HepG2 (cell line): ENCODE data around the gene FLYWCH1. TPM values are rescaled to one million over a fixed set of nuclear protein-coding genes. Genes with fewer than 3 reads are reported as not detected.
A peak's percentile ranks its signal among the peaks of the same experiment; 100 is the strongest.

Experiments
- AHR ChIP-seq: IDR thresholded peaks from 2 replicates; pipeline ENCODE4 v1.6.1; 2018; ENCODE audit warnings: missing genetic modification reagents, missing compliant biosample characterization
- CAMTA2 ChIP-seq: sonication (generic); formaldehyde crosslinking; IDR thresholded peaks from 2 replicates; pipeline ENCODE4 v1.4.0; 2020; ENCODE audit warnings: mild to moderate bottlenecking, missing genetic modification reagents, borderline replicate concordance
- ELF4 ChIP-seq: sonication (generic); formaldehyde crosslinking; IDR thresholded peaks from 2 replicates; pipeline ENCODE4 v1.5.0; 2020; ENCODE audit warnings: missing genetic modification reagents, mild to moderate bottlenecking, moderate library complexity, borderline replicate concordance
- GTF2F1 ChIP-seq: fragments of 150-350 bp; IDR thresholded peaks from 2 replicates; pipeline ENCODE4 v1.6.1; 2014; ENCODE audit warnings: low read length
- HMG20A ChIP-seq: IDR thresholded peaks from 2 replicates; pipeline ENCODE4 v1.6.1; 2016; ENCODE audit warnings: borderline replicate concordance
- IKZF5 ChIP-seq: IDR thresholded peaks from 2 replicates; pipeline ENCODE4 v1.6.1; 2018; ENCODE audit warnings: missing genetic modification reagents, mild to moderate bottlenecking, missing compliant biosample characterization
- KDM4B ChIP-seq: sonication (generic); formaldehyde crosslinking; IDR thresholded peaks from 2 replicates; pipeline ENCODE4 v1.4.0; 2020; ENCODE audit warnings: missing genetic modification reagents
- KLF12 ChIP-seq: sonication (generic); formaldehyde crosslinking; IDR thresholded peaks from 2 replicates; pipeline ENCODE4 v1.4.0; 2020; ENCODE audit warnings: missing genetic modification reagents, borderline replicate concordance
- MBNL3 ChIP-seq: fragments of 250-450 bp; sonication (Bioruptor Pico); conservative IDR thresholded peaks from 2 replicates; pipeline ENCODE4 v1.8.0; 2022; ENCODE audit warnings: mild to moderate bottlenecking, inconsistent platforms
- NCOA1 ChIP-seq: sonication (generic); formaldehyde crosslinking; IDR thresholded peaks from 2 replicates; pipeline ENCODE4 v1.9.0; 2021; ENCODE audit warnings: missing genetic modification reagents
- NR3C1 ChIP-seq: sonication (generic); formaldehyde crosslinking; IDR thresholded peaks from 2 replicates; pipeline ENCODE4 v1.4.0; 2020; ENCODE audit warnings: missing genetic modification reagents
- SALL1 ChIP-seq: sonication (generic); formaldehyde crosslinking; IDR thresholded peaks from 2 replicates; pipeline ENCODE4 v1.8.0; 2022; ENCODE audit warnings: mild to moderate bottlenecking, missing genetic modification reagents
- SMYD3 ChIP-seq: sonication (generic); formaldehyde crosslinking; IDR thresholded peaks from 2 replicates; pipeline ENCODE4 v1.8.1; 2023; ENCODE audit warnings: mild to moderate bottlenecking, missing genetic modification reagents
- SPEN ChIP-seq: sonication (generic); formaldehyde crosslinking; IDR thresholded peaks from 2 replicates; pipeline ENCODE4 v1.5.1; 2020; ENCODE audit warnings: low read depth, mild to moderate bottlenecking, missing genetic modification reagents
- SRY ChIP-seq: sonication (generic); formaldehyde crosslinking; IDR thresholded peaks from 2 replicates; pipeline ENCODE4 v1.8.0; 2022; ENCODE audit warnings: mild to moderate bottlenecking, missing genetic modification reagents
- TAF15 ChIP-seq: fragments of 200-400 bp; formaldehyde crosslinking; IDR thresholded peaks from one replicate; pipeline ENCODE4 v1.6.1; 2018; ENCODE audit warnings: mild to moderate bottlenecking, low read depth, low read length; ENCODE audit not compliant: poor library complexity, severe bottlenecking
- TFE3 ChIP-seq: IDR thresholded peaks from 2 replicates; pipeline ENCODE4 v1.6.1; 2016
- ZBTB14 ChIP-seq: sonication (generic); formaldehyde crosslinking; IDR thresholded peaks from 2 replicates; pipeline ENCODE4 v1.4.0; 2020; ENCODE audit warnings: missing genetic modification reagents
- ZBTB2 ChIP-seq: sonication (generic); formaldehyde crosslinking; IDR thresholded peaks from 2 replicates; pipeline ENCODE4 v1.8.0; 2022; ENCODE audit warnings: low read depth, missing genetic modification reagents
- ZBTB38 ChIP-seq: sonication (generic); formaldehyde crosslinking; IDR thresholded peaks from 2 replicates; pipeline ENCODE4 v1.5.1; 2020; ENCODE audit warnings: mild to moderate bottlenecking, missing genetic modification reagents
- ZBTB42 ChIP-seq: sonication (generic); formaldehyde crosslinking; IDR thresholded peaks from 2 replicates; pipeline ENCODE4 v1.5.0; 2020; ENCODE audit warnings: mild to moderate bottlenecking, missing genetic modification reagents
- ZNF326 ChIP-seq: sonication (generic); formaldehyde crosslinking; IDR thresholded peaks from 2 replicates; pipeline ENCODE4 v1.4.0; 2020; ENCODE audit warnings: missing genetic modification reagents, borderline replicate concordance
- ZNF34 ChIP-seq: sonication (generic); formaldehyde crosslinking; IDR thresholded peaks from 2 replicates; pipeline ENCODE4 v1.4.0; 2020; ENCODE audit warnings: mild to moderate bottlenecking, missing genetic modification reagents, borderline replicate concordance
- ZNF652 ChIP-seq: IDR thresholded peaks from 2 replicates; pipeline ENCODE4 v1.6.1; 2016; ENCODE audit warnings: low read depth, borderline replicate concordance
- ZNF768 ChIP-seq: sonication (generic); formaldehyde crosslinking; IDR thresholded peaks from 2 replicates; pipeline ENCODE4 v1.4.0; 2020; ENCODE audit warnings: missing genetic modification reagents
- ZNF780A ChIP-seq: sonication (generic); formaldehyde crosslinking; IDR thresholded peaks from 2 replicates; pipeline ENCODE4 v1.8.0; 2022; ENCODE audit warnings: mild to moderate bottlenecking, missing genetic modification reagents, moderate library complexity
- polyA plus RNA-seq, 8 experiments: library from polyadenylated mRNA; depleted of rRNA in 3 of 8; stranded (reverse) in 7 of 8; unstranded in 1 of 8; fragments of >200 nt; fragmentation: Illumina TruSeq in 4 of 8; extraction: Trizol in 4 of 8; gene quantifications; 2 replicates each; pipeline versions ENCODE4 v1.2.1 to v1.2.3, GENCODE V29; 2011 to 2016; ENCODE audit warnings: low read depth in 4 of 8, missing spikeins in 1 of 8, mixed read lengths in 1 of 8; ENCODE audit not compliant: insufficient read depth in 1 of 8
- total RNA-seq, 5 experiments: library from RNA; depleted of rRNA; stranded (reverse); fragments of >200 nt; fragmentation: Illumina TruSeq; extraction: Trizol; gene quantifications; 2 replicates each; pipeline ENCODE4 v1.2.3, GENCODE V29; 2016; ENCODE audit warnings: low read depth in 1 of 5

FLYWCH1 gene
- total and polyA plus RNA-seq, 2 of the 13 experiments (the other 11 are each of a cell fraction or from before 2014, with no cell fraction given) = 7.3 to 12.4 TPM

- TF ChIP-seq IKZF5 (CRISPR knock-in tag) (no peak), SMYD3 (no peak), KDM4B (CRISPR knock-in tag) (no peak), AHR (CRISPR knock-in tag) (no peak), SPEN (CRISPR knock-in tag) (no peak), TFE3 (CRISPR knock-in tag) (no peak), HMG20A (CRISPR knock-in tag) (no peak), TAF15 (no peak), ZNF780A (CRISPR knock-in tag) (no peak), ZNF326 (CRISPR knock-in tag) (no peak), ZNF768 (CRISPR knock-in tag) (no peak; the same call in 1 of the 2 replicates), ZBTB14 (CRISPR knock-in tag) (0 out of 2 replicates have a peak, but pooled peaks have one; percentile 36), ZNF652 (CRISPR knock-in tag) (no peak), CAMTA2 (no peak), ZBTB2 (CRISPR knock-in tag) (no peak), KLF12 (CRISPR knock-in tag) (peak; percentile 39; the same call in 1 of the 2 replicates), ZBTB38 (peak; percentile 50), ZNF34 (CRISPR knock-in tag) (no peak), GTF2F1 (no peak), ELF4 (CRISPR knock-in tag) (no peak), MBNL3 (CRISPR knock-in tag) (no peak), NR3C1 (CRISPR knock-in tag) (no peak), ZBTB42 (no peak), SRY (CRISPR knock-in tag) (no peak), NCOA1 (no peak), SALL1 (peak; percentile 43; the same call in 1 of the 2 replicates)
Measured at GRCh38 chr16:2983706-2984136, 72.0 kb downstream of the FLYWCH1 start (continued).
